A549 treated with GW870086 at 1 μM for 4 hours (cell line): ENCODE measurements around the gene SH3RF3. TPM values are rescaled to one million over a fixed set of nuclear protein-coding genes. Genes with fewer than 3 reads are reported as not detected.

ENCODE experiments used
- total RNA-seq: library from RNA; stranded (reverse); fragments of 200-300 nt; extraction: Qiagen RNA extraction; gene quantifications from 5 replicates; pipeline ENCODE4 v1.2.3, GENCODE V29; 2022; ENCODE audit warnings: low read depth

Gene SH3RF3
- total RNA-seq = 0.49 to 0.66 TPM (median 0.57 TPM) in 5 replicates

DNA sequence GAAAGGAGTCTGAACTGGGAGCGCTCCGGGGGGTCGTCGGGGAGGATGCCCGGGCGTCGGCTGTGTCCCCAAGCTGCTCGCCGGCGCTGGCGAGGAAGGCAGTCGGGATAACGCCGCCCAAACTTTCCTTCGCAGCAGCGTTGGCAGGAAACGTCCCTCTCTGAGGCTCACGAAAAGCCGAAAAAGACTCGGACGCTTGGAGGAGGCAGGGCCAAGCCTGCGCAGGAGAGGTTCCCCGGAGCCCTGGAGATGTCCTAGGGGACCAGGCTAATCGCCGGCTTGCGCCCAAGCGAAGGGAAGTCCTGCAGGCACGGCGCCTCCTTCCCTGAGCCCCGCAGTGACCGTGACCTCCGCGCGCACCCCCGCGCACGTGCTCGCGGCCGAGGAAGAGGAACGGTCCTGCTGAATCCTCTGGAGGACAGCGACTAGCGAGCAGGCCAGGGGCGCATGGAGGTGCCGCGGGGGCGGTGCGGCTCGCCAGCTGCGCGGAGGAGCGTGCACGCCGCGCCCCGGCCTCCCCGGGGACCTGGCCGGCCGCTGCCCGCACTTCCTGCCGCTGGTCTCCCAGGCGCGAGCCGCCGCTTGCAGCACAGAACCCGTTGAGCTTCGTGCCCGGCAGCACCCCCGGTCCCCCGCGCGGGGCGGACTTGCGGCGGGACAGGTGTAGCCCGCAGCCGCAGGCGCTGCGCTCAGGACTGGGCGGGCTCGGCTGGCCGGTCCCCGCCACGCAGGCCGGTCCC, at the start of gene SH3RF3:
TSS of gene SH3RF3 (plus strand) at position 590 of the 740 bp plus-strand sequence.

Other genes starting within 250 kb of the SH3RF3 start
- gene EDAR, start 140.0 kb upstream of the SH3RF3 start, total RNA-seq = 0.03 to 0.08 TPM (median 0.06 TPM) in 4 of 5 replicates, not detected in the other